ENCODE measurements around the gene LYPD4. TPM values are rescaled to one million over a fixed set of nuclear protein-coding genes. Genes with fewer than 3 reads are reported as not detected.

LYPD4 gene
- total RNA-seq, 2 experiments from 2014 or later: not detected

DNA sequence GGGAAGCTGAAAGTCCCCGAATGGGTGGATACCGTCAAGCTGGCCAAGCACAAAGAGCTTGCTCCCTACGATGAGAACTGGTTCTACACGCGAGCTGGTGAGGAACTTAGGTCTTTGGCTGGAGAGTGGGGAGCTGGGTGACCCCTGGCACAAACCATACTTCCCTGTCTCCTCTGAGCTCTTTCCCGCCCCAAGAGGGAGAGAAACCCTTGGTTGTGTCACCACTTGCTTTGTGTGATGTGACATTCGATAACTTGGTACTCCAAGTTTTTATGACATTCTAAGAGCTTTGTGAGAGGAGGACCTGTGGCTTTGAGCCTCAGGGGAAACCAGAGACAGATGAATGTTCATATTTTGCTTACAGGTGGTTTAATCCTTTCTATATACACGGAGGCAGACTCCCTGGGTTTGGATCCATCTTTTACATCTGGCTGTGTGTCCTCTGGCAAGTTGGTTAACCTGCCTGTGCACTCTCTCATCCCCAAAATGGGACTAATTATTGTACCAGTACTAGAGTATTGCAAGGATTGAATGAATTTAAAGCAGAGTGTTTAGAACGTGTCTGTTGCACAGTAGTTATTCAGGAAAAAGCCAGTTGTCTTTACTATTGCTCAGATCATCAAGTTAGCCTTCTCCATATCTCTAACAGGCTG lies 16.8 kb upstream of the LYPD4 start:
- no peak for DNase-seq
- H3K27ac Mint-ChIP-seq: peak overlapping the region; percentile 94
- H3K4me3 Mint-ChIP-seq: peak overlapping the region; percentile 87
- CTCF ChIA-PET: interaction anchor here (0.8 to 4.2 kb wide), 5 partner anchors 11 to 97 kb away, joined by 3 to 51 read pairs (median 20); partner anchors contain the start of gene RABAC1
- H3K9me3 Mint-ChIP-seq: no peaks in the 10 kb centered on the region
- no peaks in the 10 kb centered on the region for H3K27me3 Mint-ChIP-seq
- POLR2A ChIA-PET: interaction anchor here (0.6 to 4.5 kb wide), 8 partner anchors 7 to 97 kb away, joined by 3 to 68 read pairs (median 15); partner anchors contain the start of gene RABAC1
- intact Hi-C loops (cut with micrococcal nuclease): no loop called here
- H3K4me1 Mint-ChIP-seq (ENCODE audit: low read depth): peaks cover 51% of the 10 kb centered on the region
- H3K36me3 Mint-ChIP-seq: peaks cover 51% of the 10 kb centered on the region

DNA sequence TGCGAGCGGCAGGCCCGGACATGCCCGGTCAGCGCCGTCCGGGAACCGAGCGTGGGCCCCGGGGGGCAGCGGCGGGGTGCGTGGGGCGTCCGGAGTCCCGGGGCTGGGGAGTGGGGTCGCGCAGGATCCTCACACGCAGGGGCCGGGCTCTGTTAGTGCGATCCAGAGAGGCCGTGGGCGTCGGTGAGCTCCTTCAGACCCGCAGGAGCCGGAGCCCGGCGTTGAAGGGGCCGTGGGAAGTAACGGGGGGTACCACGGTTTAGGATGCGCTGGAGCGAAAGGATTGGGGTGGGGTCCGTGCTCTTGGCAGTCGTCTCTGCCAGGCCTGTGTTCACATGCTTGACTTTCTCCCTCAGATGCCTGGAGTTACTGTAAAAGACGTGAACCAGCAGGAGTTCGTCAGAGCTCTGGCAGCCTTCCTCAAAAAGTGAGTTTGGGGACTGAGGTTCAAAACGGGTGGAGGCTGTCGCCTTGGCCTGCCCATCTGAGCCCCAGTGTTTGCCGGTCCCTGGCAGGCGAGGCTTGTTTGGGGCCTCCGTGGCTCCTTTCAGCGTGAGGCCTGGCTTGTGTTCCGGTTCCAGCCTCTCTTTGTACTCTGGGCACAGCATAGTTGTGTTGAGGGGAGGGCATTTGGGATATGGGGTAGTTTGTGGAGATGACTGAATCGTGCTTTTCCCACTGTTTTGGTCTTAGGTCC lies 16.1 kb upstream of the LYPD4 start:
- peak overlapping the region; percentile 94 for H3K27ac Mint-ChIP-seq
- peaks cover 47% of the 10 kb centered on the region for H3K36me3 Mint-ChIP-seq
- peak; percentile 42 for DNase-seq
- intact Hi-C loops (cut with micrococcal nuclease): loop anchor here (1.0 kb wide), 1 partner anchor 11 kb away; no protein-coding TSS in a partner anchor
- peaks cover 46% of the 10 kb centered on the region for H3K4me1 Mint-ChIP-seq (ENCODE audit: low read depth)
- ChIA-PET CTCF (interaction anchor here (0.8 to 4.2 kb wide), 14 partner anchors 11 to 496 kb away, joined by 3 to 51 read pairs (median 5); partner anchors contain the start of genes B9D2, ERFL and RABAC1), POLR2A (interaction anchor here (1.0 to 4.5 kb wide), 9 partner anchors 8 to 98 kb away, joined by 3 to 68 read pairs (median 13); partner anchors contain the start of genes CD79A and RABAC1)
- H3K9me3 Mint-ChIP-seq: no peaks in the 10 kb centered on the region
- no peaks in the 10 kb centered on the region for H3K27me3 Mint-ChIP-seq
- peak overlapping the region; percentile 87 for H3K4me3 Mint-ChIP-seq

DNA sequence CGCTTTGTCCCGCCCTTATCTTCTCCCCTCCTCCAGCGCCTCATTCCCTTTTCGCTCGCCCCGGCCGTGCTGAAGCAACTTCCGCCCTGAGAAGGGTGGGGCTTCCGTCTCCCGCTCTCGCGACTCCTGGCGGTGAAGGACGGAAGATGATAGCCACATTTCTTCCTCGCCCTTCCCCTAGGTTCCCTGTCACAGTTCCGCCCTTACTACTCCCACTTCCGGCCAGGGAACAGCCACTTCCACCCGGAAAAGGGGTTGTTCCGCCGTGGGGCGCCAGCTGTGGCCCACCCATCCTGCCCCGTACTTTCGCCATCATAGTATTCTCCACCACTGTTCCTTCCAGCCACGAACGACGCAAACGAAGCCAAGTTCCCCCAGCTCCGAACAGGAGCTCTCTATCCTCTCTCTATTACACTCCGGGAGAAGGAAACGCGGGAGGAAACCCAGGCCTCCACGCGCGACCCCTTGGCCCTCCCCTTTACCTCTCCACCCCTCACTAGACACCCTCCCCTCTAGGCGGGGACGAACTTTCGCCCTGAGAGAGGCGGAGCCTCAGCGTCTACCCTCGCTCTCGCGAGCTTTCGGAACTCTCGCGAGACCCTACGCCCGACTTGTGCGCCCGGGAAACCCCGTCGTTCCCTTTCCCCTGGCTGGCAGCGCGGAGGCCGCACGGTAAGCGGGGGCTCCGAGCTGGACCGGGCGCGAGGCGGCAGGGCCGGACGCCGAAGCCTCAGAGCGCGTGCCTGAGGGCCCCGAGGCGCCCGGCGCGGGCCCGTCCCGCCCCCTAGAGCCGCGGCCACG lies 15.3 kb upstream of the LYPD4 start, which contains the start of gene RPS19:
Gene RPS19 (plus strand): TSS at position 638 of the 801 bp plus-strand sequence. CDS start 520 bp downstream, outside the sequence.
- no peaks in the 10 kb centered on the region for H3K9me3 Mint-ChIP-seq
- peaks cover 43% of the 10 kb centered on the region for H3K4me1 Mint-ChIP-seq (ENCODE audit: low read depth)
- H3K27me3 Mint-ChIP-seq: no peaks in the 10 kb centered on the region
- intact Hi-C loops (cut with micrococcal nuclease): loop anchor here (1.0 to 2.0 kb wide), 5 partner anchors 11 to 99 kb away; partner anchors contain the start of gene RABAC1
- H3K4me3 Mint-ChIP-seq: peak within 1 kb of the TSS; percentile 87
- ChIA-PET CTCF (interaction anchor here (0.6 to 4.2 kb wide), 21 partner anchors 10 to 496 kb away, joined by 3 to 51 read pairs (median 4); partner anchors contain the start of genes B9D2, ERFL and RABAC1), POLR2A (interaction anchor here (0.6 to 4.5 kb wide), 12 partner anchors 9 to 420 kb away, joined by 3 to 68 read pairs (median 5); partner anchors contain the start of genes CD79A, DMAC2 and RABAC1)
- peaks cover 43% of the 10 kb centered on the region for H3K36me3 Mint-ChIP-seq
- H3K27ac Mint-ChIP-seq: peak within 1 kb of the TSS; percentile 94
- DNase-seq: peak; percentile 99

DNA sequence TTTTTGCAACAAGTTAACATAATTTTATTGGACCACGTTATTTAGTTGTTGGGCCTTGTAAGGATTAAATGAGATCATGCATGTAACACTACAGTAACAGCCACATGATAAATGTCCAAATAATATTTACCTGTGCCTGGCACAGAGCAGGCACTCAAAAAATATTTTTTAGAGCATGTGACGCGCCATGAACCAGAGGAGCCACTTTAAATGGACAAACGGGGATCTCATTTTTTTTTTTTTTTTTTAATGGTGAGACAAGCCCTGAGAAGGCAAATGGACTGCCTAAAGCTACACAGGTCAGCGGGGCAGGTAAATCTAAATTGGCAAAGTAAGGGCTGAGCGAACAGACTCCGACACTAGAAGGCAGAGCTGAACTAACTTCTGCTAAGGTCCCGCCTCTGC lies 14.7 kb upstream of the LYPD4 start:
- peaks cover 5% of the 10 kb centered on the region for H3K27me3 Mint-ChIP-seq
- H3K4me3 Mint-ChIP-seq: peak overlapping the region; percentile 87
- no peak for DNase-seq
- intact Hi-C loops (cut with micrococcal nuclease): loop anchor here (1.0 to 2.0 kb wide), 4 partner anchors 28 to 100 kb away; partner anchors contain the start of gene RABAC1
- H3K4me1 Mint-ChIP-seq (ENCODE audit: low read depth): peaks cover 37% of the 10 kb centered on the region
- POLR2A ChIA-PET: interaction anchor here (0.6 to 4.5 kb wide), 10 partner anchors 9 to 420 kb away, joined by 3 to 68 read pairs (median 8); partner anchors contain the start of genes DMAC2 and RABAC1
- peak overlapping the region; percentile 94 for H3K27ac Mint-ChIP-seq
- no peaks in the 10 kb centered on the region for H3K9me3 Mint-ChIP-seq
- CTCF ChIA-PET: interaction anchor here (0.6 to 4.2 kb wide), 19 partner anchors 9 to 495 kb away, joined by 3 to 51 read pairs (median 4); partner anchors contain the start of genes B9D2, ERFL and RABAC1
- H3K36me3 Mint-ChIP-seq: peaks cover 37% of the 10 kb centered on the region

DNA sequence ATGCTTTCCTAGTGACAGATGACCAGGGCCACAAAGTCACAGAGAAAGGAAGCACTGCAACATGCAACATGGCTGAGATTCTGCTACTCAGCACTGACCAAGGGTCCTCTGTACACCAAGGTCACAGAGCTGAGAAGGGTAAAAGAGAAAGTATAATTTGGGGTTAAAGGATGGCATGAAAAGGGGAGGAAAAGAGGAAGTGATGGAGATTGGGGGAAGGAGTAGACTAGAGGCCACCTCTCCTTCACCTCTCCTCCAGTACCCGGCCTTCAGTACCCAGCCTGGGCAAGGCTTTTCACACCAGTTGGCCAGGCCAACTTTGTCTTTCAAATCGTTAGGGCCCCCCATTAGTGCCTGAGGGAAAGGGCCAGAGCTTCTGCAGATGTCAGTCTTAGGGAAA lies 9.3 kb upstream of the LYPD4 start:
- H3K36me3 Mint-ChIP-seq: no peaks in the 10 kb centered on the region
- CTCF ChIA-PET: interaction anchor here (3.3 to 3.4 kb wide), 2 partner anchors 18 to 61 kb away, joined by 8 to 13 read pairs; no protein-coding TSS in a partner anchor
- no peaks in the 10 kb centered on the region for H3K4me1 Mint-ChIP-seq (ENCODE audit: low read depth)
- intact Hi-C loops (cut with micrococcal nuclease): no loop called here
- H3K4me3 Mint-ChIP-seq: no peak overlapping the region
- DNase-seq: no peak
- POLR2A ChIA-PET: no interaction called here
- H3K27ac Mint-ChIP-seq: no peak overlapping the region
- no peaks in the 10 kb centered on the region for H3K9me3 Mint-ChIP-seq
- H3K27me3 Mint-ChIP-seq: peaks cover 10% of the 10 kb centered on the region

DNA sequence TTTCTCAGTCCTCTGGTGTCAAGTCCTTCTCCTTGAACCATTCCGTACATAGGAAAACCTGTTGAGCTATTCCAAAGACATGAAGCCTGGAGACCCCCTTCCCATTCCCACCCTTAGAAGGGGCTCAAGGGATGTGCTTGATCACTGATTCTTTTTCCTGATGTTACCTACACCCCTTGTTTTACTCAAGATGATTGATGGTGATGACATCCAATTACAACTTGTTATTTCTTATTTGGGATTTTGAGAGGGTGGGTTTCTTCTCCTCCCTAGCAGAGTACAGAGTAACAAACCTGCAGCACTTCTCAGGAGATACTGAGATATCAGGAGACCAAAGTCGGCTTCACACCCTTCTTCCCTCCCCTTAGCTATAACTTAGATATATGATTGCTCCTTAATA lies 8.9 kb upstream of the LYPD4 start:
- Mint-ChIP-seq H3K4me3 (no peak overlapping the region), H3K36me3 (no peaks in the 10 kb centered on the region), H3K4me1 (ENCODE audit: low read depth) (no peaks in the 10 kb centered on the region), H3K9me3 (no peaks in the 10 kb centered on the region), H3K27ac (no peak overlapping the region), H3K27me3 (peaks cover 10% of the 10 kb centered on the region)
- CTCF ChIA-PET: interaction anchor here (3.3 to 3.4 kb wide), 2 partner anchors 18 to 60 kb away, joined by 8 to 13 read pairs; no protein-coding TSS in a partner anchor
- POLR2A ChIA-PET: no interaction called here
- DNase-seq: no peak
- intact Hi-C loops (cut with micrococcal nuclease): no loop called here

DNA sequence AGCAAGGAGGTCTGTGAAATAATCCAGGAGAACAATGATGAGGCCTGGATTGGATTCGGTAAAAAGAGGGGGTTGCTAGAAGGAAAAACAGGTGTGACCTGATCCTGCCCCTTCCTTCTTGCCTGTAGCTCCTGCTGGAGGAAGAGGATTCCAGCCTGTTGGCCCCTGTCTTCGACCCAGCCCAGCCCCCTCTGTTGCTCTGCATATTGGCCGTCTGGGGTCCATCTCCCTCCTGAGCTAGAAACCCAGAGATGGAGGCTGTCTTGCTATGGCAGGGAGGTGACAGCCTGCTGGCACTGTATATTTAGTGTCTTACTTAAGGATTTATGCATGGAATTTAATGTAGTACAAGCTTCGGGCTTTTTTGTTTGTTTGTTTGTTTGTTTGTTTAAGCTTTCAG lies 7.0 kb upstream of the LYPD4 start:
- Mint-ChIP-seq H3K9me3 (no peaks in the 10 kb centered on the region), H3K27ac (no peak overlapping the region), H3K27me3 (peaks cover 10% of the 10 kb centered on the region), H3K4me1 (ENCODE audit: low read depth) (no peaks in the 10 kb centered on the region), H3K36me3 (no peaks in the 10 kb centered on the region), H3K4me3 (no peak overlapping the region)
- no peak for DNase-seq
- CTCF ChIA-PET: interaction anchor here (0.6 to 3.4 kb wide), 5 partner anchors 8 to 1445 kb away, joined by 3 to 18 read pairs (median 8); partner anchors contain the start of gene RPS19
- intact Hi-C loops (cut with micrococcal nuclease): no loop called here
- POLR2A ChIA-PET: no interaction called here

DNA sequence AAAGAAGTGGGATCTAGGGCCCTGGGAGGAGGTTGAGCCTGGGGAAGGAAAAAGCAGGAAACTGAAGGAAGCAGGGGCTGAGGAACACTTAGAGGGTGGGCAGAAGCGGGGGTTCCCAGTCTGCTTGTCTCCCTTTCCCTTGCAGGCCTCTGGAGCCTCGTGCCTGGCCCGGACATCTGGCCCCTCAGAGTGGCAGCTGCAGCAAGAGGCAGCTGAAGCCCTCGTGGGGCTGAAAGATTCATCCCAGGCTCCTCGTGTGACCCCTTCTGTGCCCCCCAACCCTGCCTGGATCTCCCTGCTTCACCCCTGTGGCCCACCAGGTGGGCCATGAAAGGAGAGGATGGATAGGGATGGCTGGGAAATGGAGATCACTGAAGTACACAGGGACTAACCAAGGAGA lies 5.9 kb upstream of the LYPD4 start:
- DNase-seq: no peak
- Mint-ChIP-seq H3K9me3 (no peaks in the 10 kb centered on the region), H3K36me3 (no peaks in the 10 kb centered on the region), H3K27me3 (peaks cover 10% of the 10 kb centered on the region), H3K4me1 (ENCODE audit: low read depth) (no peaks in the 10 kb centered on the region), H3K4me3 (no peak overlapping the region), H3K27ac (no peak overlapping the region)
- ChIA-PET CTCF (interaction anchor here (0.9 to 3.4 kb wide), 4 partner anchors 9 to 57 kb away, joined by 3 to 18 read pairs (median 9); partner anchors contain the start of gene RPS19), POLR2A (no interaction called here)
- intact Hi-C loops (cut with micrococcal nuclease): no loop called here

DNA sequence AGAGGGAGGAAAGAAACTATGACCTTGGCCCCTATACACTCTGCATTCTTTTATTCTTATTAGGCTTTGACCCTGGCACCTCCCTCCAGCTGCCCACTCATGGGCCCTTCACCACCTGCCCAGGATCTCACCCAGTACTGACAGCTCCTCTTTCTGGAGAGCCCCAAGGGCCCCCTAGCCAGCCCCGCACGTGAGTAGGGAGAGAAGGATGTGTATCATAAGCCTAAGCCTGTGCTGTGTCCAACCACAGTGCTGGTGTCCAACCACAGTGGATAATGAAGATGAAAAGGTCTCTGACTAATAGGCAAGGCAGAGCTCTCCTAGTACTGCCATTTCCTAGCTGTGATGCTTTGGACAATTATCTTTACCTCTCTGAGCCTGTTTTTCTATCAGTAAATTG lies 4.6 kb upstream of the LYPD4 start:
- Mint-ChIP-seq H3K27me3 (peaks cover 5% of the 10 kb centered on the region), H3K4me3 (no peak overlapping the region), H3K36me3 (no peaks in the 10 kb centered on the region), H3K27ac (no peak overlapping the region), H3K4me1 (ENCODE audit: low read depth) (no peaks in the 10 kb centered on the region), H3K9me3 (no peaks in the 10 kb centered on the region)
- no peak for DNase-seq
- ChIA-PET POLR2A (no interaction called here), CTCF (interaction anchor here (2.9 kb wide), 1 partner anchor 10 kb away, joined by 18 read pairs; the partner anchor contains the start of gene RPS19)
- intact Hi-C loops (cut with micrococcal nuclease): no loop called here

DNA sequence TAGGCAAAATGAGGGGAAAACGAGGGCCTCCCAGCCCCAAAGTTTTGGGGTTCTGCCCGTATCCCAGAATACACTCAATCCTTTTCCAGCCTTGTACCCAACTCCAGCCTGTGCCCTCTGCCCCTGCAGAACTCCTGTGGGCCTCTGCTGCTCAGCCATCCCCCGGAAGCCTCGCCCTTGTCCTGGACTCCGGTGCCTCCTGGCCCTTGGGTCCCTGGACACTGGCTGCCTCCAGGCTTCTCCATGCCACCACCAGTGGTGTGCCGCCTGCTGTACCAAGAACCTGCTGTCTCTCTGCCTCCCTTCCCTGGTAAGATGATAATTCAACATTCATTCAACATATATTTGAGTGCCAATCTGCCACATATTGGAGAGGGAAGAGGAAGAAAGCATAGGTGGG lies 4.2 kb upstream of the LYPD4 start:
- Mint-ChIP-seq H3K4me1 (ENCODE audit: low read depth) (no peaks in the 10 kb centered on the region), H3K36me3 (no peaks in the 10 kb centered on the region), H3K9me3 (no peaks in the 10 kb centered on the region), H3K27me3 (peaks cover 5% of the 10 kb centered on the region), H3K4me3 (no peak overlapping the region), H3K27ac (no peak overlapping the region)
- CTCF ChIA-PET: interaction anchor here (2.9 kb wide), 1 partner anchor 10 kb away, joined by 18 read pairs; the partner anchor contains the start of gene RPS19
- DNase-seq: no peak
- intact Hi-C loops (cut with micrococcal nuclease): no loop called here
- POLR2A ChIA-PET: no interaction called here

Data from activated CD4-positive, alpha-beta memory T cell treated with anti-CD3 and anti-CD28 coated beads for 36 hours (primary cell).